KMS-11 (cell line): ENCODE measurements around the gene INHBC.

Experiments used
- H2AFZ ChIP-seq: fragments of 200-600 bp; sonication (generic); 2 replicates; pipeline ENCODE4 v1.6.1; 2016; ENCODE audit warnings: antibody characterized with exemption, mixed run types, low read depth
- H3K27ac ChIP-seq: fragments of 200-600 bp; sonication (generic); 2 replicates; pipeline ENCODE4 v1.6.1; 2016; ENCODE audit warnings: mild to moderate bottlenecking, mixed run types
- H3K27me3 ChIP-seq: fragments of 200-600 bp; sonication (generic); 2 replicates; pipeline ENCODE4 v1.6.1; 2017; ENCODE audit warnings: mild to moderate bottlenecking, low read depth, mixed run types, moderate library complexity; ENCODE audit not compliant: insufficient read depth
- H3K36me3 ChIP-seq: fragments of 200-600 bp; sonication (generic); 2 replicates; pipeline ENCODE4 v1.6.1; 2017; ENCODE audit warnings: mild to moderate bottlenecking, mixed run types; ENCODE audit not compliant: insufficient read depth
- H3K4me1 ChIP-seq: fragments of 200-600 bp; sonication (generic); 2 replicates; pipeline ENCODE4 v1.6.1; 2016; ENCODE audit warnings: mild to moderate bottlenecking, low read depth, mixed run types; ENCODE audit not compliant: poor library complexity, severe bottlenecking
- H3K4me2 ChIP-seq: fragments of 200-600 bp; sonication (generic); 2 replicates; pipeline ENCODE4 v1.7.0; 2016; ENCODE audit warnings: mild to moderate bottlenecking, mixed run types
- H3K4me3 ChIP-seq: fragments of 200-600 bp; sonication (generic); IDR thresholded peaks from 2 replicates; pipeline ENCODE4 v1.6.1; 2017; ENCODE audit warnings: low read depth, low read length, mixed read lengths; ENCODE audit not compliant: insufficient read depth
- H3K79me2 ChIP-seq: fragments of 200-600 bp; sonication (generic); 2 replicates; pipeline ENCODE4 v1.6.1; 2016; ENCODE audit warnings: low read depth, mixed run types; ENCODE audit not compliant: insufficient read depth
- H3K9ac ChIP-seq: fragments of 200-600 bp; sonication (generic); 2 replicates; pipeline ENCODE4 v1.6.1; 2016; ENCODE audit warnings: mild to moderate bottlenecking, mixed run types
- H4K20me1 ChIP-seq: fragments of 200-600 bp; sonication (generic); 2 replicates; pipeline ENCODE4 v1.6.1; 2016; ENCODE audit warnings: mild to moderate bottlenecking, mixed run types; ENCODE audit not compliant: insufficient read depth
- TF ChIP-seq, protein P1 (sequence below): fragments of 200-600 bp; sonication (generic); conservative IDR thresholded peaks from 2 replicates; pipeline ENCODE4 v1.6.1; 2017; ENCODE audit warnings: low read depth, mild to moderate bottlenecking, antibody characterized with exemption, low read length, moderate library complexity, mixed read lengths

Gene INHBC

DNA sequence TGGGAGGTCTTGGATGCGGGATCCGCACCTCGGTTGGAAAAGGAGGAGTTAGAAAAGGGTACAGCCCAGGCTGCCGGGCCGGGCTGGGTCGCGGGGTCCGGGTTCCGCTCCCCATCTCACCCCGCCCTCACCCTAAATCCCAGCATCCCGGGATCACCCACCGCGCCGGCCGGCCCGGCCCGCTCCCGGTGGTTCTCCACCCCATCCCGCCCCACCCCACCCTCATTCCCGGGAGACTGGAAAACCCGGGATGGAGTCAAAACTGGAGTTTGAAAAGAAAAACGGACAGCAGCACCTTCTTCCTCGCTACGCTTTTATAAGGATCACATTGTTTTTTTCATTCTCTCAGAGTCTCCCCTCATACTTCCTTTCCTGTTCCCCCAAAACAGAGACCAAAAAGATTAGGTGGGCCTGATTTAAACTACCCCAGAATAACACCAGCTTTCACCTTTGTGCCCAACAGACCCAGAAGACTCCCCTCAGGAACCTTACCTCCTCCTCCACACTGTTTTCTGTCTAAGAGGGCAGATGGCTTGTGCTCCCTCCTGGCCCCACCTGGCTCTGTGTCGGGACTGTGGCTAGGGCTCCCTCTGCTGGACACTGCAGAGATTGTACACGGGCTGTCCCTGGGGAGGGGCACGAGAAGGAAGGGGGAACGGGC, 27.8 kb downstream of the INHBC start:
- H2AFZ ChIP-seq: peak overlapping the region; percentile 53
- H3K4me1 ChIP-seq: peaks cover 34% of the 10 kb centered on the region

DNA sequence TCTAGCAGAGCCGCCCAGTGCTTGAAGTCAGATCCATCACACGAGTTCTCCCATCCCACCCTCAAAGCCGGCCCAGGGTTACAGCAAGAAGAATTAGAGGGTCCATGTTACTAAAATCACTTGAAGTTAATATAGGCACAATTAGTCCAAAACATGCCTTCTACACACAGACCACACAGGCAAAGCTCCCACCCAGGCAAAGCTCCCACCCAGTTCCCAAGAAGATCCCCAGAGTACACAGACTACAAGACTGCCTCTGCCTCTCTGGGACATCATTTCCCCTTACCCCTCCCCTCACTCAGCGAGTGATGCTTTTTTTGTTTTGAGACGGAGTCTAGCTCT, 28.3 kb downstream of the INHBC start:
- no peaks in the 10 kb centered on the region for H3K36me3 ChIP-seq
- H3K27ac ChIP-seq: no peak overlapping the region
- H4K20me1 ChIP-seq: no peaks in the 10 kb centered on the region
- peaks cover 29% of the 10 kb centered on the region for H3K4me1 ChIP-seq
- no peak overlapping the region for H3K9ac ChIP-seq
- H3K79me2 ChIP-seq: no peaks in the 10 kb centered on the region
- peak overlapping the region; percentile 88 for H3K4me2 ChIP-seq
- H3K4me3 ChIP-seq: no peak overlapping the region
- TF ChIP-seq, protein P1, sequence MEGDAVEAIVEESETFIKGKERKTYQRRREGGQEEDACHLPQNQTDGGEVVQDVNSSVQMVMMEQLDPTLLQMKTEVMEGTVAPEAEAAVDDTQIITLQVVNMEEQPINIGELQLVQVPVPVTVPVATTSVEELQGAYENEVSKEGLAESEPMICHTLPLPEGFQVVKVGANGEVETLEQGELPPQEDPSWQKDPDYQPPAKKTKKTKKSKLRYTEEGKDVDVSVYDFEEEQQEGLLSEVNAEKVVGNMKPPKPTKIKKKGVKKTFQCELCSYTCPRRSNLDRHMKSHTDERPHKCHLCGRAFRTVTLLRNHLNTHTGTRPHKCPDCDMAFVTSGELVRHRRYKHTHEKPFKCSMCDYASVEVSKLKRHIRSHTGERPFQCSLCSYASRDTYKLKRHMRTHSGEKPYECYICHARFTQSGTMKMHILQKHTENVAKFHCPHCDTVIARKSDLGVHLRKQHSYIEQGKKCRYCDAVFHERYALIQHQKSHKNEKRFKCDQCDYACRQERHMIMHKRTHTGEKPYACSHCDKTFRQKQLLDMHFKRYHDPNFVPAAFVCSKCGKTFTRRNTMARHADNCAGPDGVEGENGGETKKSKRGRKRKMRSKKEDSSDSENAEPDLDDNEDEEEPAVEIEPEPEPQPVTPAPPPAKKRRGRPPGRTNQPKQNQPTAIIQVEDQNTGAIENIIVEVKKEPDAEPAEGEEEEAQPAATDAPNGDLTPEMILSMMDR: peak; percentile 77
- H2AFZ ChIP-seq: peak overlapping the region; percentile 53
- peaks cover 67% of the 10 kb centered on the region for H3K27me3 ChIP-seq

More for the DNA sequence above, 27.8 kb downstream of the INHBC start:
- H3K9ac ChIP-seq: no peak overlapping the region; the same call in 1 of the 2 replicates
- no peaks in the 10 kb centered on the region for H3K79me2 ChIP-seq
- no peaks in the 10 kb centered on the region for H4K20me1 ChIP-seq
- no peaks in the 10 kb centered on the region for H3K36me3 ChIP-seq
- peak overlapping the region; percentile 88 for H3K4me2 ChIP-seq
- no peak overlapping the region for H3K4me3 ChIP-seq
- TF ChIP-seq, protein P1: peak; percentile 100
- H3K27ac ChIP-seq: no peak overlapping the region; the same call in 1 of the 2 replicates
- peaks cover 62% of the 10 kb centered on the region for H3K27me3 ChIP-seq

DNA sequence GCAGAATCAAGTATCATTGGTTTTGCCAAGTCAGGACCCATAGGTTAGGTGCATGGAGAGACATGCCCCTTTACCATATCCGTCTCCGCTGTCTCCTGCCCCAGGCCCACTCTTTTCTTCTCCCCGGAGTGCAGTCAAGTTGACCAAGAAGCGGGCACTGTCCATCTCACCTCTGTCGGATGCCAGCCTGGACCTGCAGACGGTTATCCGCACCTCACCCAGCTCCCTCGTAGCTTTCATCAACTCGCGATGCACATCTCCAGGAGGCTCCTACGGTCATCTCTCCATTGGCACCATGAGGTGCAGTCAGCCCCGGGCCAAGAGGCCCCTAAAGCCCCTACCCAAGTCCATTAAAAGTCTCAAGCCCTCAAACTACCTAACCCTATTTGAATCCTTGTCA, 30.0 kb downstream of the INHBC start:
- no peak overlapping the region for H3K9ac ChIP-seq
- peaks cover 84% of the 10 kb centered on the region for H3K27me3 ChIP-seq
- no peaks in the 10 kb centered on the region for H4K20me1 ChIP-seq
- H2AFZ ChIP-seq: no peak overlapping the region
- H3K4me2 ChIP-seq: no peak overlapping the region
- TF ChIP-seq, protein P1: no peak
- no peak overlapping the region for H3K4me3 ChIP-seq
- no peaks in the 10 kb centered on the region for H3K36me3 ChIP-seq
- H3K4me1 ChIP-seq: peaks cover 20% of the 10 kb centered on the region
- H3K79me2 ChIP-seq: no peaks in the 10 kb centered on the region
- no peak overlapping the region for H3K27ac ChIP-seq

DNA sequence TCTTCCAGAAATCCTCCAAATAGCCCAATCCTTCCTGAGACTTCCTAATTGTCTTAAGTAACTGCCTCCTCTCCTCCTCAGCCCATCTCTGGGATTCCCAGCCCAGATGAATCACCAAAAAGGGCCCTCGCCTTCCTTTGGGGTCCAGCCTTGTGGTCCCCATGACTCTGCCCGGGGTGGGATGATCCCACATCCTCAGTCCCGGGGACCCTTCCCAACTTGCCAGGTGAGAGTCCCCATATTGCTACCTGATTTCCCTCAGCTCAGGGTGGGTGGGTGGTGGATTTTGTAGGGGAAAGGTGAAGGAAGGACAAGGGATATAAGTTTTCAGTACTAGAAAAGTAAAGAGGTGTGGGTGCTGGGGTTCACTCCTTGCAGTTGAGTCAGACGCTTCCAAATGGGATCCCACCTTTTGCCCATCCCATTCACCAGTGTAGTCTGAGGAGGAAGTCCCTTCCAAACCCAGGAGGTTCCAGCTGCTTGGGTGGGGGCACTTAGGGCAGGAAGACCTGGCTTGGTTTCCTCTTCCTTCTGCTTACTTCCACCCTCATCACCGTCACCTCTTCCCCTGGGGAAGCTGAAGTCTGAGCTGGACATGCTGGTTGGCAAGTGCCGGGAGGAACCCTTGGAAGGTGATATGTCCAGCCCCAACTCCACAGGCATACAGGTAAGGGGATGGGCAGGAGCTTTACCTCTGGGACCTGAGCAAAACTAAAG, 30.6 kb downstream of the INHBC start:
- Histone ChIP-seq H3K79me2 (no peaks in the 10 kb centered on the region), H3K36me3 (no peaks in the 10 kb centered on the region), H3K4me2 (no peak overlapping the region), H4K20me1 (no peaks in the 10 kb centered on the region), H3K4me1 (peaks cover 18% of the 10 kb centered on the region), H3K27ac (no peak overlapping the region), H3K9ac (no peak overlapping the region), H3K4me3 (no peak overlapping the region), H3K27me3 (peaks cover 90% of the 10 kb centered on the region), H2AFZ (no peak overlapping the region)
- TF ChIP-seq, protein P1: no peak
